IPS DF 19.7 (cell line): ENCODE measurements around the gene ZC3H15.
"Not testable (repeated sequence)": the region's sequence is repeated elsewhere in the genome, so short reads cannot be mapped to it uniquely, and the experiment has no call there.

Source experiments
- DNase-seq: peaks from one replicate; pipeline ENCODE4 v3.0.0-alpha.2; 2013; ENCODE audit warnings: low read depth, low spot score

ZC3H15 gene

DNA sequence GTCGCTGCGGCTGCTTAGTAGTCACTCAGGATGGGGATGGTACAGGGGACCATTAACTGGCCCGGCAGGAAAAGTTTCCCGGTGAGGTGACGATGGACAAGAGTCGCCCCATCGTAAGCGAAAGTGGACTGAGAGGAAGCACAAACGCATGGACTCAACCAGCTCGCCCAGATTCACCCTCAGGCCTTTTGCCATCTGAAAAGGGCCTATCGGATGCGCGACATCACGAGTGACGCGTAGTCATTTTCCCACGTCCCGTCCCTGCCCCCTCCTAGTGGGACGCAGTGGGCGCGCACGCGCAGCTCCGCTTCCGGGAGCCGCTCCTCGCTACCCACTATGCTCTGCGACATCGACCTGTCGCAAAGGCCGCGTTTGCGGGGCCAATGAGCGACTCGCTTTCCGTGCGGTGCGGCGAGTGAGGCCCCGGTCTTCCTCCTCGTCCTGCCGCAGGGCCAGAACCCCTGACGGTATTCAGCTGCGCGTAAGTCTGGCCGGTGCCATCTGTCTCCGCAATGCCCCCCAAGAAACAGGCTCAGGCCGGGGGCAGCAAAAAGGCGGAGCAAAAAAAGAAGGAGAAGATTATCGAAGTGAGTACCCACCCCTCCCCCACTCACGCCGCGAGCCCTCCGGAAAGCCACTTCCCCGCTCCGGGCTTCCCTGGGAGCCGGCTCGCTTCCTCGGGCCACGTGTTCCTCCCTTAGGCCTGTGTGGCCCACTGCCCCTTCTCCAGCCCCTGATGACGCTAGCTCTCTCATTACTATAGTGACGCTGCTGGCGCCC lies at the start of gene ZC3H15:
TSS of gene ZC3H15 (plus strand) at position 390 of the 780 bp plus-strand sequence. CDS start at position 513, 123 bp downstream.
- DNase-seq, result peak; percentile 90

- no peak for DNase-seq
Observed at GRCh38 chr2:186437719-186438118, 48.3 kb upstream of the ZC3H15 start.

DNA sequence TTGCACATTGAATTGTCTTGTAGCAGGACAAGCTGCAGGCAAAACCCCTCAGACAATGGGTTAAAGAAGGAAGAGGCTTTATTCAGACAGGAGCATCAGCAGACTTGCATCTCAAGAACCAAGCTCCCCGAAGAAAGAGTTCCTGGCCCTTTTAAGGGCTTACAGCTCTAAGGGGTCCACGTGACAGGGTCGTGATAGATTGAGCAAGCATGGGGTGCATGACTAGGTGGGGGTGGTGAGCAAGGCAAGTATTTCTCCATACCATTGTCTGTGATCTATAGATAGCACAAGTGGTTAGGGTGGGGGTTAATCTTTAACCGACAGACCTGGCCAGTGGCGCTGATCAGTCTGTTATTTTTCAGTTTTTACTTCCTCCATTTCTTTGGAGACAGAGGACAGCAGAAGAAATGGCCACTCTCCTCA lies 46.4 kb upstream of the ZC3H15 start:
- DNase-seq, result not testable (repeated sequence)

GRCh38 chr2:186440506-186440905 lies 45.6 kb upstream of the ZC3H15 start:
- DNase-seq, result no peak

DNA sequence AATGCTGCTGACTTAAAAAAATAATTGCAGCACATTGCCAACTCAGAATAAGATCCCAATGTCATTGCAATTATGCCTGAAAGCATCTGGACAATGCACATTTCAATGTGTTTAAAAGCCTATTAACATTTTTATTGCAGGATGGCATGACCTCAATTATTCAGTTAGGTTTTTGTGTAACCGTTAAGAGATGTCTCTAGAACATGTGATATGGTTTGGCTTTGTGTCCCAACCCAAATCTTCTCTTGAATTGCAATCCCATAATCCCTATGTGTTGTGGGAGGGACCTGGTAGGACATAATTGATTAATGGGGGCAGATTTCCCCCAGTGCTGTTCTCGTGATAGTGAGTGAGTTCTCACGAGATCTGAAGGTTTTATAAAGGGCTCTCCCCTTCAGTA lies 43.2 kb upstream of the ZC3H15 start:
- no peak for DNase-seq

- no peak for DNase-seq
Observed at GRCh38 chr2:186443851-186444250, 42.2 kb upstream of the ZC3H15 start.

DNA sequence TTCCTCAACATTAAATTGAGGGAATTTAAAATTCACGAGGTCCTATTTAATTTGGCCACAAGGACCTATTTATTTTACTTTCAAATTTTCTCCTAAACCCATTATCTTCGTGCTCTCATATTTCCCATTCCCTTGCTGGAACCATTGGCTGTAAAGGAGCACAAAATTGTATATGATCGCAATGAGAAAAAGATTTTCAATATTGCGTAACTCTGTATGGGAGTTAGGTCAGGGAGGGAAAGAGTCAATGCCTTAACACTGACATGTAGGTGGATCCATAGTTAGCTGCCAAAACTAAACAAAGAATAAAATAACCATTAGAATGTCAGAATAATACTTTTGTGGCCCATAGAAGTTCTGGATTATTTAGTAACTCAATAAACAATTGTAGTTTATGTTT lies 40.6 kb upstream of the ZC3H15 start:
- DNase-seq, result no peak

DNA sequence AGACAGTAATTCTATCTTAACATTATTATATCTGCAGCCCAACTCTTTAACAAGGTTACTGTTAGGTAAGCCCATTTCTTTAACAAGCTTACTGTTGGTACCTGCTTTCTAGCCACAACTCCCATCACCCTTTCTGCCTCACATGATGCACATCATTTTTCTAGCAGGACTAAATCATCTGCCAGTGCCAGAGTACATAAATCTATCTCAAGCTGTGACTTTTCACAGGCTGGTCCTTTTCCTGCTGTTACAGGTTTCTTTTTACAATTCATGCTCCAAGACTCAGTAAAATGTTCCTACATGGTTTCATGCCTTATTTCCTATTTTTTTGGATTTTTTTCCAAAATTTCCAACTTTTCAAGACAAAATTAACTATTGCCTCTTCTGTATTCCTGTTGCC lies 30.4 kb upstream of the ZC3H15 start:
- no peak for DNase-seq

DNA sequence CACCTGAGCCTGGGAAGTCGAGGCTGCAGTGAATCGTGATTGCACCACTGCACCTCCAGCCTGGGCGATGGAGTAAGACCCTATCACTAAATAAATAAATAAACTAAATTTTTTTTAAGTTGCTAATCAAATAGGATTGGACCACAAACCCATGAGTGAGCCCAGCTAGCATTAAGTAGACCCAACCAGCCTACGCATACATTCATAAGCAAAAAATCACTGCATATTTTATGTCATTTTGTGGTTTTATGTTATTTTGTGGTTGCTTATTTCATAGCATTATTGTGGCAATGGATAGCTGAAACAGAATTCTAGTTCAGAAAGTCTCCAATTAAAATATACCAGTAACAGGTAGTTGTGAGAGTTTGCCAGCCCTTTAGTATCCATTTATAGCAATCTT lies 29.1 kb upstream of the ZC3H15 start:
- DNase-seq, result no peak

DNA sequence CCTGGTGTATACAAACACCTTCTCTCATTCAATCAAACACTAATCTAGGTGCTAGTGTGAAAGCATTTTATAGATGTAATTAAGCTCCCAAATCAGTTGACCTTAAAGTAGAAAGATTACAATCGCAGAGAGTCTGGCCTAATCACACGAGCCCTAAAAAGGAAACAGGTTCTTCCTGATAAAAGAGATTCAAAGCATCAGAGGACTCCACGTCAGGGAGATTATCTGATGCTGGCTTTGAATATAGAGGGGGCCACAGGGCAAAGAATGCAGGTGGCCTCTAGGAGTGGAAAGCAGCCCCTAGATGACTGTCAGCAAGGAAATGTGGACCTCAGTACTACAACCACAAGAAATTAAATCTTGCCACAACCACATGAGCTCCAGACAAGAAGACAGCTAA lies 28.2 kb upstream of the ZC3H15 start:
- DNase-seq, result no peak

DNA sequence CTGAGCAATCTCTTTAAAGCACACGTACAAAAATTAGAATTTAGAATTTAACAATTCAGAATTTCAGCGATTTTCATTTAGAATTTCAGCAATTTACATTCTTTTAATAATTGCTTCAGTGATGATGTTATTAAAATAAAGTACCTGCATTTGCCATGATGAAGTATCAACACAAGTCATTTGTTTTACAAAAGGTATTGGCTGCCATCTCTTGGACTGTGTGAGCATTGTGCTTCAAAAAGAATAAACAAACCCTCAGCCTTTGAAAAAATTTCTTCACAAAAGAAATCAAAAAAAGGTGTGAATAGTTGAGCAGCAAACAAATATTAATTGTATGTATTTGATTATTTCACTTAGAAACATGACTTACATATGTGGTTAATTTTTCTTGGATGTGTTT lies 27.1 kb upstream of the ZC3H15 start:
- no peak for DNase-seq

DNA sequence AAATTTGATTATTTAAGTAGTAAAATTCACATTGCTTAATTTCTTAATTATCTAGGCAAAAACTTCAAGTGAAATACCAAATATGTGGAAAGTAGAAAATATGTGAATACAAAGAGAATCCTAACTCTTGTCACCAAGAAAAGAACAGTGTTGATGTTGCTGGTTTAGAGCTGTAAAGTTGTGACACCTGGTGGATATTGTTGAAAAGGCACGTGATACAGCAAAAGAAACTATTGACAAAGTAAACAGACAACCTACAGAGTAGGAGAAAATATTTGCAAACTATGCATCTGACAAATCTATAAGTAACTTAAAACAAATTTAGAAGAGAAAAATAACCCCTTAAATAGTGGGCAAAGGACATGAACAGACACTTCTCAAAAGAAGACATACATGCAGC lies 25.6 kb upstream of the ZC3H15 start:
- DNase-seq, result no peak

GRCh38 chr2:186466743-186467142 lies 19.3 kb upstream of the ZC3H15 start:
- DNase-seq, result no peak

- no peak for DNase-seq
Observed at GRCh38 chr2:186467421-186467820, 18.6 kb upstream of the ZC3H15 start.

DNA sequence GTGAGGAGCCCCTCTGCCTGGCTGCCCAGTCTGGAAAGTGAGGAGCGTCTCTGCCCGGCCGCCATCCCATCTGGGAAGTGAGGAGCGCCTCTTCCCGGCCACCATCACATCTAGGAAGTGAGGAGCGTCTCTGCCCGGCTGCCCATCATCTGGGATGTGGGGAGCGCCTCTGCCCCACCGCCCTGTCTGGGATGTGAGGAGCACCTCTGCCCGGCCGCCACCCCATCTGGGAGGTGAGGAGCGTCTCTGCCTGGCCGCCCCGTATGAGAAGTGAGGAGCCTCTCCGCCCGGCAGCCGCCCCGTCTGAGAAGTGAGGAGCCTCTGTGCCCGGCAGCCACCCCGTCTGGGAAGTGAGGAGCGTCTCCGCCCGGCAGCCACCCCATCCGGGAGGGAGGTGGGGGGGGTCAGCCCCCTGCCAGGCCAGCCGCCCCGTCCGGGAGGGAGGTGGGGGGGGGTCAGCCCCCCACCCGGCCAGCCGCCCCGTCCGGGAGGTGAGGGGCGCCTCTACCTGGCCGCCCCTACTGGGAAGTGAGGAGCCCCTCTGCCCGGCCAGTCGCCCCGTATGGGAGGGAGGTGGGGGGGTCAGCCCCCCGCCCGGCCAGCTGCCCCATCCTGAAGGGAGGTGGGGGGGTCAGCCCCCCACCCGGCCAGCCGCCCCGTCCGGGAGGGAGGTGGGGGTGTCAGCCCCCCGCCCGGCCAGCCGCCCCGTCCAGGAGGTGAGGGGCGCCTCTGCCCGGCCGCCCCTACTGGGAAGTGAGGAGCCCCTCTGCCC lies 13.2 kb upstream of the ZC3H15 start:
- DNase-seq, result not testable (repeated sequence)

DNA sequence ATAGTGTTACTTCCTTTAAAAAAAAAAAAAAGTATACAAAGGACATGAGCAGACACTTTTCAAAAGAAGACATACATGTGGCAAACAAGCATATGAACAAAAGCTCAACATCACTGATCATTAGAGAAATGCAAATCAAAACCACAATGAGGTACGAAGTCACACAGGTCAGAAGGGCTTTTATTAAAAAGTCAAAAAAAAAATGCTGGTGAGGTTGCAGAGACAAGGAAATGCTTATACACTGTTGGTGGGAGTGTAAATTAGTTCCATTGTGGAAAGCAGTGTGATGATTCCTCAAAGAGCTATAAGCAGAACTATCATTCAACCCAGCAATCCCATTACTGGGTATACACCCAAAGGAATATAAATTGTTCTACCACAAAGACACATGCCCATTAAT lies 11.8 kb upstream of the ZC3H15 start:
- not testable (repeated sequence) for DNase-seq

DNA sequence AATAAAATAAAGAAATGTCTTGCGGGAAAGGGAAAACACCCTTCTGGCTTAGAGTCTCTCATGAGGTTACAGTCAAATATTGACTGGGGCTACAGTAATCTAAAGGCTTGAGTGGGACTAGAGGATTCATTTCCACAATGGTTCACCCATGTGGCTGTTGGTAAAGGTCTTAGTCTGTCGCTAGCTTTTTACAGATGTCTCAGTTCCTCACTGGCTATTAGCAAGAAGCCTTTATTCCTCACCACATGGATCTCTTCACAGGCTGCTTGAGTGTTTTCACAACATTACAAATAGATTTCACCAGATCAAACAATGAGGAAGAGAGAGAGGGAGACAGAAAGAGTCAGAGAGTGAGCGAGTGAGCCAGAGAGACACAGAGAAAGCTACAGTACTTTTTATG lies 8.3 kb upstream of the ZC3H15 start:
- no peak for DNase-seq

DNA sequence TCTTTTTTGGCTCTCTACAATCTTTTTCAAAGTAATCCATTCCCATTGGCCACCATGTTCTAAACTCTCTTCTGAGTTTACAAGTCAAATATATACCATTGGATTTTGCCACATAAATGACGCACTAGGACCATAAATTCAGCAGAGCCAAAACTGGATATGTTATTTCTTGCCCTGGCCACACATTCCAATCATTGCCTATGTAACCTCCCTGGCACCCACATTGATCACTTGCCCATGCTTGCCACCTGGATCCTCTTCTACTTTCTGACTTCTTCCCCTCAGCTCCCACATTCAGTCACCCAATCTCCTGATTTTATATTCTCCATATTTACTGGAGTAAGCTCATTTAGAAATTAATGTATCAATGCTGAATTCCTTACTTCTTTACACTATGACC lies 5.1 kb upstream of the ZC3H15 start:
- DNase-seq, result no peak

DNA sequence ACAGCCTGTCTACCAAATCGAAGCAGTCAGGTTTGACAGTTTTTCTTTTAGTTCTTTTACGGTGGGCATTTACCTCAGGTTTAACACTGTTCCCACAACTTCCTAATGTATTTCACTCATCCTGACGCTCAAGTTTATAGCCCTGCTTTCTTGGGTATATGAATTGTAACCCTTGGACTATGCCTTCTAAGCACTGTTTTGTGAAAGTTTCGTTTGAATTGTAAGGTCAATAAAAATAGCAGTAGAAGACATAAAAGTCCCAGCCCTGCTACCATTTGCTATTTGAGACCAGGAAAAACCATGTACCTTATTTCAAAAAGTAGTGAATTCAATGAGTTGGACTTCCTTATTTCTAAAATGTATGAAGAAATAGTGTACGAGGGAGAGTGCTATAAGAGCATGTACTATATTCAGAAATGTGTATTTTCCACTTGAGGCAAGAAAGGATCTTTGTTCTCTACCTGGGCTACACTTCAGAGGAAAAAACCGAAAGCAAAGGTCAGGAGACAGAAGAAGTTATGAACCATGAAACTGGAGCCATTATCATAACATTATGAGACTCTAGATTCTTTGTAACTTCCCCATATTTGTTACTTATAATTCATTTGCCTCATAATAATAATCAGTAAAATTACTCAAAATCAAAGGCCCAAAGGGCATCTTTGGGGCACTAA lies 1.9 kb upstream of the ZC3H15 start:
- no peak for DNase-seq

- DNase-seq, result no peak
Observed at GRCh38 chr2:186485576-186485870, 537 bp upstream of the ZC3H15 start.

DNA sequence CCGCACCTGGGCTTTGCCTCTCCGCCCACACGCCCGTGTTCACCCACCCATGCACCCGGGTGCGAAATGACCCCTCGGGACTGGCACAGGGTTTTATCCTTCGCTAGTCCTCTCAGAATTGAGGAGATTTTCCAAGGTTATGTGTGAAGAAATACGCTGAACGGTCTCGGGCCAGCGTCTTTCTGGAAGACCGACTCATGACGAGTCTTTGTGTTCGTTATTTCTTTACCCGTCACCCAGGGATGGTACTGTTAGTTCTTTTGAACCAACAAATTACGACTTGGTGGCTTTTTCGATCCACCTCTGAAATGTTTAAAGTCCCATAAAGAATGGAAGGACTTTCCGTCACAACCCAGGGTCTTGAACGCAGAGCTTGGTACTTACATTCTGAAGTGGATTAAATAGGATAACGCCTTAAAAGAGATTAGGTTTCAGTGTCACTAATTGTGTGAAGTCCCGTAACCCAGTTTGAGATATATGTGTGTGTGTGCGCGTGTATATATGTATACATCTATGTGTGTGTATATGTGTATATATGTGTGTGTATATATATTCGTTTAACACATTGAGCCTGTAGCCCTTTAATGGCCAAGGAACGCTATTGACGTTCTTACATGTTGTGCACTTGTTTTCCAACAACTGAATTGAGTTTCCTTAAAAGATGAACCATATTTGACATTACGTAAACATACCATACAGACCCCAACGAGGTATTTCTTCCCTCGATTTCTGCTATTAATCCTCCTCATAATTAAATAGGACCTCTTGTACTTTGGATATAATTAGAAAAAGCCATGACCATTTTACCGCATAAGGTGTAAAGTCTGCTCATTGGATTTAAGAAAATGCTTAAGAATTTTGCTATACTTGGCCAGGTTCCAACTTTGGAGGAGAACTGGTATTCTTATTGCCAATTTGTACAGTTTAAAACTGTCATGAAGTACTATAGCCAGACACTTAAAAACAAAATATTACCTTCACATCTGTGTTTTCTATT lies 889 bp downstream of the ZC3H15 start:
- no peak for DNase-seq
